ENCODE results near the gene ACOXL.

The ACOXL gene

DNA sequence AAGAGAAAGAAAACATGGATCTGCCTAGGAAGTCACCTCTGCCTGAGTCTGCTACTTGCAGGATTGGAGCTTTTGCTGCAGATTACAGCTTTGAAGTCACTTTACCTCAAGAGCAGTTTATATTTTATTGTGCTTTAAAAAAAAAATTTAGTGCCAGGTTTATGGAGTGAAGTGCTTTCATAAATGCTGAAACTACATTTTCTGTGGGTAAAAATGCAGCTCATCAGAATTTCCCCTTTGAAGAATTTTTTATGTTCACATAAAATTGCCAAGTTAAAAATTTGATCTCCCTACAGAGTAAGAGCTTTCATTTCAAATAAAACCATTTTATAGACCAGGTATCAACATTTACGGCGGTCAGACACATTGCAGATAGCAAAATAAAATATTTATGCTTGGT is 413.6 kb downstream of the ACOXL start:
- DNase-seq, result no peak

DNA sequence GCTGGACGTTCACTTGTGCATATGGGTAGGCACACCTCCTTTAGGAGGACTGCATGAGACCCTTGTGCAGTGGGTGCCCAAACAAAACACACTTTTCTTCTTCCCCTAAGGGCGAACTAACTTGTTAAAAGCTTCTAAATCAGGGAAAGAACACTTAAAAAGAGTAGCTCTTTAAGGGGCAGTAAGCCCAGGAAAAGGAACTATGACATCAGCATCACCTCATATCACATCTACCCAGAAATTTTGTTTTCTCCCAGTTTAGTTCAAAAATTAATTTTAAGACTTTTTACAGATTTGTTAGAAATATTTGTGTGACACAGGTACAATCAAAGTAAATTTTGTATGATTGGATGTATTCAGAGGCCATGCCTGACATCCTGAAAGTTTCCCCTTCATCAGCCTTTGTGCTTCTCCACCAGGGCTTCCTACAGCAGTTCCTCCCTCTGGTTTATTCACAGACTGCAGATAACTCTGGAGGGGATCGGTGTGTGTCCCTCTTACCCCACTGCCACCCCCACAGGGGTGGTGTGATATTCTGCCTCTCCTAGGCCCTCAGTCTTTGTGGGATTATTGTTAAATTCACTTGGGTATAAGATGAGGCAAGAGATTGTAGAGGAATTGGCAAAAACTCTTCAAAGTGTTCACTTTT is 416.0 kb downstream of the ACOXL start:
- no peak for DNase-seq

DNA sequence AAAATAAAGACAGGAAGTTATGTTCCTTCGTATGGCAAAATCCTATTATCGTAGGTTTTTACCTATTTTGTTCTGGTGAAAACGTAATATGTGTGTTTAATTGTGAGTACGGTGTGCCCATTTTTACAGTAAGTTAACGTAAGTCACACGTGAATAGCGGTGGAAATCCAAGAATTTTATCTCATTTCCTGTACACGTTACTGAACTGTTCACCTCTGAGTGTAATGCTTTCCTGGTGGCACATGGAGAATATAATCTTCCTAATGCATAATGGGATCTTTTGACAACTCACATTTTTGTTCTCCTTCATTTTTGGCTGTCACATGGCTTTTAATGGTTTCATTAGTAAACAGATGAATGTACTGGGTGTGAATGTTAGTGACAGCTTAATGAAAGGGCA is 416.6 kb downstream of the ACOXL start:
- no peak for DNase-seq

DNA sequence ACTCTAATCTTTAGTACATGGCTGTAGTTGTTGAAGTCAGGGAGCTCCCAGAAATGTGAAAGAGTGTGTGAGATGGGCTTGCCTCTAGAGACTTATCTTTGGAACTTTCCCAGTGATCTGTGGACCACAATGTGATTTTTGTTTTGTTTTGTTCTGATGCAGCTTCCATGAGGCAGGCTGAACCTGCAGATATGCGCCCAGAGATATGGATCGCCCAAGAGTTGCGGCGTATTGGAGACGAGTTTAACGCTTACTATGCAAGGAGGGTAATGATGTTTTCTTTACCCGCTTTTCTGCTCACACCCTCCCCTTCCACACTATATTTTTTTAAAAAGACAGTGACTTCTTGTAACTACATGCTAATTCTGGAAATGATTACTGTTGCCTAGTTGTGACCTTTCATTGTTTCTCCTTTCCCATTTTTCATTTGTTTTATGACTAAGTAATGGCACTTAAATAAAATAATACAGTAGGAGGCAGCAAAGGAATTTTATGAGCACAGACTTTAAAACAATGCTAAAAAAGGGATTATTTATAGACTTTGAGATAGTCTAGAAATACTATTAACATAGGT is 417.6 kb downstream of the ACOXL start:
- no peak for DNase-seq

DNA sequence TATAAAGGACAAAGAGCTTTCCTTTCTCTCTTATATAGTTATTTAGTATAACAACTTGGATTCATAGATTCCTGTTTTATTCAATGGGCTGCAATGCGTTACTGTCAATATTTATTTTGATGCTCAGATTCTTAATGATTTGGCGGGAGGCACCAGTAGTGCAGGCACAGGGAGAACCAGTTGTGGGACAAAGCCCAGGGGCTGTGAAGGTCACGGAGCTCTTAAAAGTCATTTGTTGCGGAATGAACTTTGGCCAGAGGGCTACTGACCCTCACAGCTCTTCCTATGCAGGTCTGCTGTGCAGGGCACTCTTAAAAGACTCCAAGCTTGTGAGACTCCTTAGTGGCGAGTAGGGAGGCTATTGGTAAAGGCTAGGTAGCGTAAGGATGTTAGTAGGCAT is 422.4 kb downstream of the ACOXL start:
- no peak for DNase-seq

DNA sequence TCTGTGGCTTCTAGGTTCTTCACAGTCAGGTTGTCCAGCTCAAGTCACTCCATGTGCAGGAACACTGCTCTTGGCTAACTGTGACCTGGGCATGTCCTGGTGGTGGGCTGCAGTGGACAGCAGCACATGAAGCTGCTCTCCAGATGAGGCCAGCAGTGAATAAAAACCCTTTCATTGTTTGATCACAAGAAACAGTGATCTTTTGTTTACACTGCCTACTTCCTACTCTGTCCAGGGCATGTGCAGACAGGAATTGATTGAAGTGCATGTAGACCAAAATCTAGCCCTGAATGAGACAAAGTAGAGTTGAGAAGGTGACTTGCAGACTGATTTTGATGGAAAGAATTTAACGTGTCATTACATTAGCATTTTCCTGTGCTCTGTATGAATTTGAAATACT is 423.2 kb downstream of the ACOXL start:
- no peak for DNase-seq

DNA sequence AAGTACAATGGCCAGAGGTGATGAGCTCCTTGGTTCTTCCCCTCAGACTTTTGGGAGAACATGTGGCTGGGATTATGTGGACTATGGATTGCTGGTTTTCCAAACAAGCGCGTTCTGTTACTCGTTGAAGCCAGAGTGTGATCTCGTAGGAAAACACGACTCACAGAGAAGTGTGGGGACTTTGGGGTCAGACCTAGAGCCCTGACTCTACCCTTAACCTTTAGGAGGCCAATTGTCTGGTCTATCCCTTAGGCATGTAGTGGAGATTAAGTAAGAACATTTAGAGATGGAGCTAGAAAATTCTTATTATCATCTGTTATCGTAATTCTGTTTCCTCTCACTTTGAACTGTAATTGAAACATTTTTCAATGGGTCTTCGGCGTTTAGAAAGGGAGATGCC is 424.2 kb downstream of the ACOXL start:
- DNase-seq, result no peak

DNA sequence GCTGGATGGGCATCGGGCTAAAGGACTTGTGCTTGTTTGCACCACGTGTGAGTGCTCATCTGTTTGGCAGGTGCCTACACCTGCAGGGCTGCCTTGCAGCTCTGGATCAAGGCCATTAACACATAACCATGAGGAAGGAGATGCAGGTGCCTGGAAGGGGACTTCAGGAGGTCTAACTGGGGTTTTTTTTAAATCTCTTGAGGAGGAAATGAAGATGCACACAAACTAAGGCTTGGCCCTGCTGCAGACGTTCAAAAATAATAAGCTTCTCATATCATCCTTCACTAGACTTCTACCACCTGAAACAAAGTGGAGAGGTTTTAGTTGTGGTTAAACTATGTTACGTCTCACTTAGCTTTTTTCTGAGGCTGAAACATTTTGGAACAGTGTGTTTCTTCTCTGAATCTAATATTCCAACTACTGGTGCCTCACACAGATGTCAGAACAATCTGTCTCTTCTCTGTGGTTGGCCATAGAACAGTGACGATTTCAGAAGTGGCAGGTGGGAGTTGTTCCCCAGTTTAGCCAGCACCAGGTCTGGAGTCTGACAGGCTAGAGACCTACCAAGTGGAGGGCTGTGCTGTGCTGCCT is 424.8 kb downstream of the ACOXL start:
- no peak for DNase-seq

DNA sequence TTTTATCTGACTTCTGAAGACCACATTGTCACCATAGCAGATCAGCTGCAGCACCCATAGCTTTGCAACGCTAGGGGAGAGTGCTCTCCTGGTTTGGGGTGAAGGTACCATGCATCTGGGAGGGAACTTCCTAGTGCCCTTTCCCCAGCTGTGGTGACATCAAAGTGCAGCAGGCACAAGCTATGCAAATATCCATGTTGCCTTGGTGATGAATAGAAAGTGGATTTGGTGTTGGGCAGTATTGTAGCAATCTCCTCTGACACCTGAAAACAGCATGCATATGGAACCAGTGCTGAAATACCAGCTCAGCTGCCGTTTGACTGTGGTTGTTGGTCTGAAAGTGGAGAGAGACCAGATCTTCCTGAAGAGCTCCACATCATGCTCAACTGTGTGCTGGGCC is 425.4 kb downstream of the ACOXL start:
- no peak for DNase-seq

DNA sequence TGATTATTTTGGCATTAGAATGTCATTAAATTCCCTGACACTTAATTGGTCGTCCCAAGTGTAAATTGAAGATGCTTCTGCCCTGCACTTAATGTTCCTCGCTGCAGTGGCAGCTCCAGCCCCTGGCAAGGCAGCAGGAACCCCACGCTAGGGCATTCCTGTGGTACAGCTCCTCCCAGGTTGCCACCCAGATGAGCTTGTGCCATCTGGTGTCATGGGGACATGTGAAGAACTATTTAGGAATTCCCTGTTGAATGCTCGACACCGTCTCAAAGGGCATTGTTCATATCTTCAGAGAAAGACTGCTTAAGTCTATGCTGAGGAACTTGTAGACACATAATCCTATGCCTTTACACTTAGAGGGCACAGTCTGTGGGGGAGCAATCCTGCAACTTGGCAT is 427.3 kb downstream of the ACOXL start:
- no peak for DNase-seq

DNA sequence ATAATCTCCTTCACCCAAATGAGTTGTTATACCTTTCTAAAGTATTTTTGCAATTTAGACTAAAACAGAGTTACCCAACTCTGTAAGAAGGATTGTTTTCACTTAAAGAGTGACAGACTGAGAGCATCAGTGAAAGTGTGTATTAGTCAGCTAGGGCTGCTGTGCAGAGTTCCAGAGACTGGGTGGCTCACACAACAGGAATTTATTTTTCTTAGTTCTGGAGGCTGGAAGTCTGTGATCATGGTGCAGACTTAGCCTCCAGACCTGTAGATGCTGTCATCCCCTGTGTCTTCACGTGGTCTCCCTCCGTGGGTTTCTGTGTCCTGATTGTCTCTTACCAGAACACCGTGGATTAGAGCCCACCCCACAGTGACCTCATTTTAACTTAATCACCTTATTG is 428.4 kb downstream of the ACOXL start:
- DNase-seq, result no peak

DNA sequence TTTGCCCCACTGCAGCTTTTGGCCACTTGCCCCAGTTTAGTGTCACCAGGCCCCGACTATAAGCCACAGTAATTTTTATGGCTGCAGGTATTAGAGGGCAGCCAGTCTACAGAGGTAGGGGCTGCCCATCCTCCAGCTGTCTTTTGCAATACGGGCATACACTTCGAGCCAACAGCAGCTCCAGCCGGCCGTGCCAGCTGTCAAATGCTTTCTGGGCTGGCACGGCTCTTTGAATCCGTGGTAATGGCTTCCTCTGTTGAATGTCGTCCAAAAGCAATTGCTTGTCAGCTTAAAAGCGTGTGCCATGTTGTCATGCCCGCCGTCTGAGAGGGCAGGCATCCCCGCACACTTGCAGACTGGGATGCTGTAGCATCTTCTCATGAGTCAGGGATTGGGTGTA is 429.6 kb downstream of the ACOXL start:
- no peak for DNase-seq

DNA sequence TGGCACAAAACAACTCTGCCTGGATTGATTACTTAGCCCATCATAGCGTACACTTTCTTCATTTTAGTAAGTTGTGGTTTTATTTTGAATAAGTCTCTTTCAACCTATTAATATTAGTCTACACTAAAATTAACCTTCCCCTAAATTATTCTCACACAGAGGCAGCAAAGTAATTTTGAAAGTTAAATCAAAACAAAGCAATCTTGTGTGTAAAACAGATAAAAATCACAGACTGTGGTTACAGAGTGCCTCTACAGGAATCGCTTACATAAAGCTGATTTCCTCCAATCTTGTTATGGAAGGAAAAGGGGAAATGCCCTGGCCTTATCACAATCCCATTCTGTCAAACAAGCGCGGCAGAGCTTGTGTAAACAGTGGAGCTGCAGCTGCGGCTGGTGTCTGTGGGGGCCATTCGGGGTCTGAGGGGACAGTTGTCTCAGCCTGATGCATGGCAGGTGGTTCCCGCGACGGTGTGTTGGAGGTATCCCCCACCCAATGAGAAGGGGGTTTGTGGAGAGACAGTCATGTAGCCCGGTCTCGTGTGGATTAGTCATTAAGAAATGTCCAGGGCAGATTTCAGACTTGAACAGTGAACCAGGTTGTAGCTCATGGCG is 430.5 kb downstream of the ACOXL start:
- DNase-seq, result no peak

DNA sequence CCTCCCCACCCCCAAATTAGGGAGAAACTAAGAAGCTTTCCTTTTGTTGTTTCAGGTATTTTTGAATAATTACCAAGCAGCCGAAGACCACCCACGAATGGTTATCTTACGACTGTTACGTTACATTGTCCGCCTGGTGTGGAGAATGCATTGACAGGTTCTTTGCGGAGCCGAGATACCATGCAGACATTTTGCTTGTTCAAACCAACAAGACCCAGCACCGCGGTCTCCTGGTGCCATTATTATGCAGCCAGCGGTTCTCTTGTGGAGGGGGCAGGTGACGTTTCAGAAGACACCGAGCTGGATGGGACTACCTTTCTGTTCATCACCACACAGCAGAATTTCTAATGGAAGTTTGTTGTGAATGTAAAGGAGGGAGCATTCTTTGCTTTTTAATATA is 431.7 kb downstream of the ACOXL start:
- no peak for DNase-seq

DNA sequence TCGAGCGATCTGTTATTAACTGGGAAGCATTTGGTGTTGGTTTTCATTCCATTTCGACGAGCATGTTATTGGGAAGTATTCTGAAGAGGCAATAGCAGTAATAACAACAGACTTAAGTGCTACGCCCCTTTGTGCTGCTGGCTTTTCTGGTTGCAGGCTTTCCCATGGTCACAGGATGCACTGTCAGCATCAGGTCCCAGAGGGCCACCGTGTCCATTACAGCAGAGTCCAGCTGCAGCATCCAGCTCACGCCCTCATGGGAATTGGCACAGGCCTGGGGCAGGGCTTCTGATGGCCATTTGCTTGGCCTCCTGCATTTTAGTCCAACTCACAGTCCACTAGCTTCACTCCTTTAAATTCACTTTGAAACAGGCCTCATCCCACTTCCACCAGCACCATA is 432.7 kb downstream of the ACOXL start:
- DNase-seq, result no peak

DNA sequence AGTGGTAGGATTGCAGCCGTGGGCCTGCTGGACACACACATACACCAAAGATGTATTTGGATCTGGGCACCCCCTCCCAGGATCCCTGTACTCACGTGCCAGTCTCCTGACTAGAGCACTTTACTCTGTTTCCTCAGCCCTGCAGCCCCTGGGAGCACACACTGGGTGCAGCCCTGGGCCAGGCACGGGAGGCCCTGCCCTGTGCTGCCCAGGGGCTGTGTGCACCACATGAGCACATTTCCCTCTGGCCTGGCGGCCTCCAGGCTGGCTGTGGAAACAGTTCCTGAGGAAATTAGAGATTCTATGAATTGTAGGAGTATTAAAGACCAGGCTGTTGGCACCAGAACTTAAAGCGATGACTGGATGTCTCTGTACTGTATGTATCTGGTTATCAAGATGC is 433.7 kb downstream of the ACOXL start:
- DNase-seq, result no peak

DNA sequence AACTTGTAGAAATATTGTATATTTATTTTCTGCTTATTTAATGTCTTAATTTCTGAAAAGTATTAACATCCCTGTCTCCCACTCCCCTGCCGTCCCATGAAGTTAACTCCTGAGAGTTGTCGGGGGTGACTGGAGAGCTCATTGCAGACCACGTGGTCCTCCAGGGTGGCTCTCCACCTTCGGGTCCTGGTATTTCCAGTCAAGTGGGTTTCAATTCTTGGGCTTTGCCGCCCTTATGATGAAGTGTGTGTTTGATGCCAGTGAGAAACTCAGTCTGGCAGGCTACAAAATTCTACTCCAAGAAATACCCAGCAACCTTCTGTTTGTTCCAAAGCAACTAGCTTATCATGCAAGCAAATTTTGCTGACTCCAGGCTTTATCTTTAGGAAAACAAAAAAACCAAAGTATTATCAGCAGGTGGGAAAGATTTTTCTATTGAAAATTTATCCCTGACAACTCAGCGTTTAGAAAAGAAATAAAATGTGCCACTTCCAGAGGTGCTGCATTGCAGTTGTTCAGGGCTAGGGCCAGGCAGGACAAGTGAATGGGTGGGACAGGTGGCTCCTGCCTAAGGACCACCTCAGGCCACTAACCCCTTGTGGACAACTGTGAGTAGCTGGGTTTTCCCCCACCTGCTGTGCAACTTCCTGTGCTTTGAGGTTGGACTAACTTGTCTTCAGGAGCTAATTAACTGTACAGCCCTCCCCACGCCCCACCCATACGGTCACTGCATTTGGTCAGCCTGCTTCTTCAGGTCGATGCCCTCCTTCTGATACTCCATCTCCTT is 434.9 kb downstream of the ACOXL start:
- no peak for DNase-seq

DNA sequence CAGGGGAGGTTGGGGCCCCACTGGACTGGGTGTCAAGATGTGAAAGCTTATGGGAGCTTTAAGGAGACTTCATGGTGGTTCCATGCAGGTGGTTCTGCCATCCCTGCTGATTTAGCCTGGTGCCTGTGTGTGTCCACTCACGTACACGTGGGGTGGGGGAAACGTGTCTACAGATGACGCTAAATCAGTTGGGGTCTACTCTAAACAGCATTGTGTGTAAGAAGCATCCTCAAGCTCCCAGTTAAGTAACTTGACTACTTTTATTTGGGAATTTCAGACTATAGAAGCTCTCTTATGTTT is 435.4 kb downstream of the ACOXL start:
- no peak for DNase-seq
